ENCODE measurements around the gene KSR2.
"Not testable (repeated sequence)": the region's sequence is repeated elsewhere in the genome, so short reads cannot be mapped to it uniquely, and the experiment has no call there.

Gene KSR2

GRCh38 chr12:117761528-117762100 lies 207.2 kb downstream of the KSR2 start:
- no peak for DNase-seq (ENCODE audit: low read depth)
- TF ChIP-seq CTCF (conservative IDR thresholded peaks at IDR 0.05; ENCODE audit: low read length): no peak
- H3K4me3 ChIP-seq (ENCODE audit: low read length): no peak overlapping the region

GRCh38 chr12:117760990-117761389 lies 207.8 kb downstream of the KSR2 start:
- no peak for DNase-seq (ENCODE audit: low read depth)
- no peak overlapping the region for H3K4me3 ChIP-seq (ENCODE audit: low read length)
- no peak for TF ChIP-seq CTCF (conservative IDR thresholded peaks at IDR 0.05; ENCODE audit: low read length)

GRCh38 chr12:117750657-117751056 lies 218.1 kb downstream of the KSR2 start:
- no peak for DNase-seq (ENCODE audit: low read depth)
- no peak for TF ChIP-seq CTCF (conservative IDR thresholded peaks at IDR 0.05; ENCODE audit: low read length)
- H3K4me3 ChIP-seq (ENCODE audit: low read length): no peak overlapping the region

- H3K4me3 ChIP-seq (ENCODE audit: low read length): no peak overlapping the region
- no peak for TF ChIP-seq CTCF (conservative IDR thresholded peaks at IDR 0.05; ENCODE audit: low read length)
- peak; percentile 34 for DNase-seq (ENCODE audit: low read depth)
These were observed 219.4 kb downstream of the KSR2 start for GRCh38 chr12:117749431-117749830.

GRCh38 chr12:117746358-117746757 lies 222.4 kb downstream of the KSR2 start:
- not testable (repeated sequence) for H3K4me3 ChIP-seq (ENCODE audit: low read length); DNase-seq (ENCODE audit: low read depth)

- no peak for DNase-seq (ENCODE audit: low read depth)
- H3K4me3 ChIP-seq (ENCODE audit: low read length): no peak overlapping the region
- TF ChIP-seq CTCF (conservative IDR thresholded peaks at IDR 0.05; ENCODE audit: low read length): no peak
These were observed 224.4 kb downstream of the KSR2 start for GRCh38 chr12:117744418-117744817.

GRCh38 chr12:117743761-117744160 lies 225.0 kb downstream of the KSR2 start:
- DNase-seq (ENCODE audit: low read depth): no peak
- no peak overlapping the region for H3K4me3 ChIP-seq (ENCODE audit: low read length)
- no peak for TF ChIP-seq CTCF (conservative IDR thresholded peaks at IDR 0.05; ENCODE audit: low read length)

- no peak overlapping the region for H3K4me3 ChIP-seq (ENCODE audit: low read length)
- DNase-seq (ENCODE audit: low read depth): peak; percentile 27
- TF ChIP-seq CTCF (conservative IDR thresholded peaks at IDR 0.05; ENCODE audit: low read length): no peak
These were observed 226.1 kb downstream of the KSR2 start for GRCh38 chr12:117742721-117743120.
